Measurements from ENCODE around the gene LCN10.
A peak's percentile ranks its signal among the peaks of the same experiment; 100 is the strongest.
"Not testable (repeated sequence)": the region's sequence is repeated elsewhere in the genome, so short reads cannot be mapped to it uniquely, and the experiment has no call there.

Gene LCN10

GRCh38 chr9:136718345-136719194 lies 24.2 kb downstream of the LCN10 start:
- no peak overlapping the region for H3K4me3 ChIP-seq (ENCODE audit: low read length)
- TF ChIP-seq ZNF274 (IDR thresholded peaks at IDR 0.05; ENCODE audit: low read depth, low read length): no peak

GRCh38 chr9:136717399-136717798 lies 25.3 kb downstream of the LCN10 start:
- no peak for TF ChIP-seq ZNF274 (IDR thresholded peaks at IDR 0.05; ENCODE audit: low read depth, low read length)
- H3K4me3 ChIP-seq (ENCODE audit: low read length): no peak overlapping the region

GRCh38 chr9:136714893-136715274 lies 27.9 kb downstream of the LCN10 start:
- no peak overlapping the region for H3K4me3 ChIP-seq (ENCODE audit: low read length)
- TF ChIP-seq ZNF274 (IDR thresholded peaks at IDR 0.05; ENCODE audit: low read depth, low read length): no peak

- TF ChIP-seq ZNF274 (IDR thresholded peaks at IDR 0.05; ENCODE audit: low read depth, low read length): no peak
- H3K4me3 ChIP-seq (ENCODE audit: low read length): no peak overlapping the region
These were observed 28.4 kb downstream of the LCN10 start for GRCh38 chr9:136714096-136714892.

DNA sequence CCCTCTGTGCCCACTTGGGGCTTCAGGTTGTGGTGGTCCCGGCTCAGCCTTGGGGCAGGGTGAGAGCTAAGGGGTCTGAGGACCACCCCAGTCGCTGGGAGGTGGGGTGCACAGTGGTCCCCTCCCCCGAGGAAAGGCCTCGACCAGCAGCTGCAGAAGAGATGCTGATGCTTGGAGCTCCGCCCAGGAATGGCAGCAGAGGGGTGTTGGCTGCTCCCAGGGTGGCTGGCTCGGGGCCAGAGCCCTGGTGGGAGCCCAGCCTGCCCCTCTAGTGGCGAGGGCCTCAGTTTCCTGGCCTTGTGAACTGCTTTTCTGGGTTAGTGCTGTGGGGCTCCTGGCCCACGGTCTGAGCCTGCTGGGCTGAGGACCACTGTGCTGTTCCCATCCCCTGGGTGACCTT lies 29.2 kb downstream of the LCN10 start:
- H3K4me3 ChIP-seq (ENCODE audit: low read length): no peak overlapping the region; the same call in 1 of the 2 replicates
- no peak for TF ChIP-seq ZNF274 (IDR thresholded peaks at IDR 0.05; ENCODE audit: low read depth, low read length)

DNA sequence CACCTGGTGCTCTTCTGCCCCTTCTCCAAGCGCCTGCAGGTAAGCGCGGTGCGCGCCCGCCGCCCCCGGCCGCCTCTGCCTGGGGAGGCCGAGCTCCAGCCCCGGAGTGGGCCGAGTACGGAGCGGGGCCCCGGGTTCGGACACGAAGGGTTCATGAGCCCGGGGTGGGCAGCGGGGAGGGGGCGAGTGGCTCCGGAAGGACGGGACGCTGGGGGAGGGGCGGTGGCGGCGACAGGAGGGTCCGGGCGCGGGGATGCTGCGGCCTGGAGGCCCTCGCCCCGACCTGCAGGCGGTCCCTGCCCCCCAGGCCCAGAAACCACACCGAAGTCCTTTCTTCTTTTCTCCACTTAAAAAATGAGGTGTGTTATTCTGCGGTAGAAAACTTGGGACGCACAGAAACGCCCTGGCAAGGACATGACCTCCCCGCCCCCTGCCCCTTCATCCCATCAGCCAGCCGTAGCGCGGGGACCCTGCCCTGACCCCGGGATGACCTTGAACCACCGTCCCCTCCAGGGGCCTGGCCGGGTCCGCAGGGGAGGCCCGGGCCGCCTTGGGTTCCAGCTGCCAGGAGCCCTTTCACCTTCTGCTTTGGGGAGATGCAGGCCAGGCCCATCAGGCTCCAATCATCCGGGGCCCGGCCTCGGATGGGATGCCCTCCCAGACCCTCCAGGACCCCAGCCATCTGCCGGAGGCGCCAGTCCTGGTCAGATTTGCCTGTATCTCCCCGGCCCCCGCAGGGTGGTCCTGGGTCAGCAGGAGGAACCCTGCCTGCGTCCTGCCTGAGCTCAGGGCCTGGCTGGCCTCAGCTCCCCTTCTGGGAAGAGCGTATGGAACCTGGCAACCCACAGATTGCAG lies 29.8 kb downstream of the LCN10 start:
- TF ChIP-seq ZNF274 (IDR thresholded peaks at IDR 0.05; ENCODE audit: low read depth, low read length): no peak
- peak overlapping the region; percentile 4; the same call in 1 of the 2 replicates for H3K4me3 ChIP-seq (ENCODE audit: low read length)

DNA sequence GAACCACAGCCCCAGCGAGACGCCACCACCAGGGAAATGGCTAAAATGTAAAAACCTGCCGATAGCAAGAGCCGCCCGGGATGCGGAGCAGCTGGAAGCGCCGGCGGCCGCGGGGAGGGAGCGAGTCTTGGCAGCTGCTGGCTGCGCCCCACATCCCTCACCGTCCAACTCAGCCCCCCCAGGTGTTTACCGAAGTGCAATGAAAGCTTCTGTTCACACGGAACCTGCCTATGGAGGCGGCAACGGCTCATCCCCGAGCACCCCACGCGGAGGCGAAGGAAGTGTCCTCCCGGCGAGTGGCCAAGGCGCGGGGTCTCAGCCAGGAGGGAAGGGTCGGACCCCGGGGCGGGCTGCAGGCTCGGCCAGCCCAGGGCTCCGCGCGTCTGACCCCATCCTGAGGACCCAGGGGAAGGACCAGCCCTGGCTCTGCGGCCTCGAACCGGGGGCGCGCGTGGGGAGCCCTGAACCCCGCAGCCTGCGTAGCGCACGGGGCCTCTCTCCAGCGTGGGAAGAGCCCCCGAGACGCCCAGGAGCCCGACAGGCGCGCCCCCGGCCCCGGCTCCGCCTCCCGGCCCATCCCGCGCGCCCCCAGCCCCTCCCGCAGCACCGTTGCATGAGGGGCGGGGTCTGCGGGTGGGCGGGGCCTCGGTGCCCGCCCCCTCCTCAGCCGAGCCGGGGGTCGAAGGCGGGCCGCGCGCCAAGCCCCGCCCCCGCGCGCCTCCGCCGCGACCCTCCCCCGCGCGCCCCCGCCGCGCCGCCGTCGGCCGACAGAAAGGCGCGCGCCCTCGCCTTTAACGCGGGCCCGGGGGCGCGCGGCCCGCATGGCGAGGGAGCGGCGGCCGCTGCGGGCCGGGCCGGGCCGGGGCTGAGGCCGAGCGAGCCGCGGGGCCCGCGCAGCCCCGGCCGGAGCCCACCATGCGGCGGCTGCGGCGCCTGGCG lies 30.7 kb downstream of the LCN10 start, which contains the start of gene DIPK1B:
DIPK1B (plus strand) TSS at position 822 of the 939 bp plus-strand sequence; CDS start at position 916, 94 bp downstream.
- no peak for TF ChIP-seq ZNF274 (IDR thresholded peaks at IDR 0.05; ENCODE audit: low read depth, low read length)
- H3K4me3 ChIP-seq (ENCODE audit: low read length): peak within 1 kb of the TSS; percentile 4; the same call in 1 of the 2 replicates

DNA sequence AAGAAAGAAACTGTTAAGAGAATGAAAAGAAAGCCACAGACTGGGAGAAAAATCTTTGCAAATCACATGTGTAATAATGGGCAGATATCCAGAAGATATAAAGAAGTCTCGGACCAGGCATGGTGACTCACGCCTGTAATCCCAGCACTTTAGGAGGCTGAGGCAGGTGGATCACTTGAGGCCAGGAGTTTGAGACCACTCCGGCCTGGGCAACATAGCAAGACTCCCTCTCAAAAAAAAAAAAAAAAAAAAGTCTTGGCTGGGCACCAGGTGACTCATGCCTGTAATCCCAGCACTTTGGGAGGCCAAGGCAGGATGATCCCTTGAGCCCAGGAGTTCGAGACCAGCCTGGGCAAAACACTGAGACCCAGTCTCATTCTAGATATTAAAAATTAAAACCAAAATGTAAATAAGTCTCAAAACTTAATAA lies 31.5 kb downstream of the LCN10 start:
- not testable (repeated sequence) for H3K4me3 ChIP-seq (ENCODE audit: low read length)

GRCh38 chr9:136710543-136710942 lies 32.2 kb downstream of the LCN10 start:
- TF ChIP-seq ZNF274 (IDR thresholded peaks at IDR 0.05; ENCODE audit: low read depth, low read length): no peak
- H3K4me3 ChIP-seq (ENCODE audit: low read length): no peak overlapping the region

DNA sequence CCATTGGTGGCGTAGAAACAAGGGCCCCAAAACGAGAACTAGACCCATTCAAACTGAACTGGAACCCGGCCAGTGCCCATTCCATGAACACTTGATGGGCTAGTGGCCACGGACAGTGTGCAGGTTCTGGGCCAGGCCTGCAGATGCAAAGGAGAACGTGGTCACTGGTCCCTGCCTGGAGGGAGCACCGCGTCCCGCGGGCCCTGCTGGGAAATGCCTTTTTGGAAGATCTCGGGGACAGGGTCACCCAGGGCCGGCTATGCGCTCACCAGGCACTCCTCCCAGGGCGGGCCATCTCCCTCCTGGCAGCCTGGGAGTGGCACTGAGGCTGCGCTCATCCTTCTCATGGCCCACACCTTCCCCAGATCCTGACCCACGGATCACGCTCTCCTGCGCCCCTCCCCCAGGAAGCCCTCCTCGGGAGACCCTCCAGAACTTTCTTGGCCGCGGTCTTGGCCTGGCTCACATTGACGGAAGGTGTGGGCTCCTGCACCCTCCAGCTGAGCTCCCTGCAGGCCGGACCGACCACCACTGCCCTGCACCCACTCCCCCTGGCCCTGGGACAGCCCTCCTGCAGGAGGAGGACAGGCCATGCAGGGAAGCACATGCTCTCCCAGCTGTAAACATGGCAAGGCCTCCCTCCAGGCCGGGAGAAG lies 33.2 kb downstream of the LCN10 start:
- no peak overlapping the region for H3K4me3 ChIP-seq (ENCODE audit: low read length)
- TF ChIP-seq ZNF274 (IDR thresholded peaks at IDR 0.05; ENCODE audit: low read depth, low read length): no peak

- H3K4me3 ChIP-seq (ENCODE audit: low read length): no peak overlapping the region
- TF ChIP-seq ZNF274 (IDR thresholded peaks at IDR 0.05; ENCODE audit: low read depth, low read length): no peak
These were observed 34.8 kb downstream of the LCN10 start for GRCh38 chr9:136707849-136708517.

- no peak overlapping the region for H3K4me3 ChIP-seq (ENCODE audit: low read length)
- TF ChIP-seq ZNF274 (IDR thresholded peaks at IDR 0.05; ENCODE audit: low read depth, low read length): no peak
These were observed 35.7 kb downstream of the LCN10 start for GRCh38 chr9:136707011-136707410.
